ENCODE results near the gene NOM1. TPM values are rescaled to one million over a fixed set of nuclear protein-coding genes. Genes with fewer than 3 reads are reported as not detected.

NOM1 gene
- total RNA-seq, 1 donor from 2014 or later = 19.7 TPM

DNA sequence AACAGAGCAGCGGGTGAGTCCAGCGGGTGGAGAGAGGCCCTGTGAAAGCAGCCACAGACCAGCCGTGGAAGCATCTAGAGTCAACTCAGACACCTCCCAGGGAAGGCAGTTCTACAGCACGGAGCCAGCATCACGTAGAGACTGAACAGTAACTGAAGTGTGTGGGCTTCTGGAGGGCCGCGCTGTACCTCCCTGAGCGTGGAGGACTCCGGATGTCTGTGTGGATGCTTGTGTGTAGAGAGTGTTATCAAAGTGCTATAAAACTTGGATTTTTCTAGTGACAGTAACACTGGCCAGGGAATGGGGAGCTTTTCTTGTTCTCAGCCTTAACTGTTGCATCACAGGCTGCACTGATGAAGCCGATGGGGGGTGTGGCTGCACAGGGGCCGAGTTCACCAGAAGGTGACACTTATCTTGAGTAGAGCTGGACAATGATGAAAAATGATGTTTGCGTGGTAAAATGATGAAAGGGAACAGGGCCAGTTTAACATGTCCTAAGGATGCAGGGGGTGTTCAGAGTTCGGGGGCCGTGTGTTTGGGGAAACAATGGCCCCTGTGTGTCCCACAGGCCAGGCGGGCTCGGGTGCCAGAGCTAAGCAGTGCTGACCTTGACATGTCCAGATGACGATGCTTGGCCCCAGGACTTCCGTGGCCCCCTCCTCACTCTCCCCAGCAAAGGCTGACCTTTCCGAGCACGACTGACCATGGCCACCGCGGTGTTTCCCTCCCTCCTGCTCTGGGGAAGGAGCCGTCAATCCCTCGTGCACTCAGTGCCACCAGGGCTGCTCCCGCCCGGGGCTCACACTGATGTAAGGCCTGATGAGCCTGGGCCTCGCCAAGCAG lies 39.1 kb downstream of the NOM1 start:
- FAIRE-seq (no peak), DNase-seq (ENCODE audit: low read depth) (no peak)
- no peak overlapping the region for H3K27ac ChIP-seq (ENCODE audit: low read depth, low read length)
- no peak overlapping the region for H3K9ac ChIP-seq (ENCODE audit: low read length)
- Mint-ChIP-seq H3K27ac (ENCODE audit: unreplicated experiment) (no peak overlapping the region), H3K36me3 (ENCODE audit: low read depth, unreplicated experiment) (peaks cover 2% of the 10 kb centered on the region), H3K27me3 (ENCODE audit: low read depth, unreplicated experiment) (peaks cover 31% of the 10 kb centered on the region), H3K4me1 (ENCODE audit: low read depth, unreplicated experiment) (no peaks in the 10 kb centered on the region), H3K4me3 (ENCODE audit: unreplicated experiment) (no peak overlapping the region), H3K9me3 (ENCODE audit: unreplicated experiment) (no peaks in the 10 kb centered on the region)
- H3K27me3 ChIP-seq (ENCODE audit: insufficient read depth, low read length) = peaks cover 11% of the 10 kb centered on the region
- no peak overlapping the region for H2AFZ ChIP-seq (ENCODE audit: low read depth, low read length)
- H3K36me3 ChIP-seq (ENCODE audit: insufficient read depth, low read length) = no peaks in the 10 kb centered on the region
- no peaks in the 10 kb centered on the region for H3K4me1 ChIP-seq (ENCODE audit: insufficient read depth, low read length)
- H3K4me2 ChIP-seq (ENCODE audit: low read length) = no peak overlapping the region
- no peaks in the 10 kb centered on the region for H3K9me3 ChIP-seq (ENCODE audit: insufficient read depth, low read depth, low read length)
- H3K4me3 ChIP-seq (ENCODE audit: insufficient read depth, low read depth, low read length) = no peak overlapping the region
- TF ChIP-seq EZH2 (IDR thresholded peaks at IDR 0.05; ENCODE audit: insufficient read depth, low read length) = no peak
- TF ChIP-seq, protein P1, sequence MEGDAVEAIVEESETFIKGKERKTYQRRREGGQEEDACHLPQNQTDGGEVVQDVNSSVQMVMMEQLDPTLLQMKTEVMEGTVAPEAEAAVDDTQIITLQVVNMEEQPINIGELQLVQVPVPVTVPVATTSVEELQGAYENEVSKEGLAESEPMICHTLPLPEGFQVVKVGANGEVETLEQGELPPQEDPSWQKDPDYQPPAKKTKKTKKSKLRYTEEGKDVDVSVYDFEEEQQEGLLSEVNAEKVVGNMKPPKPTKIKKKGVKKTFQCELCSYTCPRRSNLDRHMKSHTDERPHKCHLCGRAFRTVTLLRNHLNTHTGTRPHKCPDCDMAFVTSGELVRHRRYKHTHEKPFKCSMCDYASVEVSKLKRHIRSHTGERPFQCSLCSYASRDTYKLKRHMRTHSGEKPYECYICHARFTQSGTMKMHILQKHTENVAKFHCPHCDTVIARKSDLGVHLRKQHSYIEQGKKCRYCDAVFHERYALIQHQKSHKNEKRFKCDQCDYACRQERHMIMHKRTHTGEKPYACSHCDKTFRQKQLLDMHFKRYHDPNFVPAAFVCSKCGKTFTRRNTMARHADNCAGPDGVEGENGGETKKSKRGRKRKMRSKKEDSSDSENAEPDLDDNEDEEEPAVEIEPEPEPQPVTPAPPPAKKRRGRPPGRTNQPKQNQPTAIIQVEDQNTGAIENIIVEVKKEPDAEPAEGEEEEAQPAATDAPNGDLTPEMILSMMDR (IDR thresholded peaks at IDR 0.05; ENCODE audit: insufficient read depth, low read depth, low read length) = no peak
- no peaks in the 10 kb centered on the region for H3K79me2 ChIP-seq (ENCODE audit: insufficient read depth, low read length)
- no peaks in the 10 kb centered on the region for H4K20me1 ChIP-seq (ENCODE audit: insufficient read depth, low read length)

DNA sequence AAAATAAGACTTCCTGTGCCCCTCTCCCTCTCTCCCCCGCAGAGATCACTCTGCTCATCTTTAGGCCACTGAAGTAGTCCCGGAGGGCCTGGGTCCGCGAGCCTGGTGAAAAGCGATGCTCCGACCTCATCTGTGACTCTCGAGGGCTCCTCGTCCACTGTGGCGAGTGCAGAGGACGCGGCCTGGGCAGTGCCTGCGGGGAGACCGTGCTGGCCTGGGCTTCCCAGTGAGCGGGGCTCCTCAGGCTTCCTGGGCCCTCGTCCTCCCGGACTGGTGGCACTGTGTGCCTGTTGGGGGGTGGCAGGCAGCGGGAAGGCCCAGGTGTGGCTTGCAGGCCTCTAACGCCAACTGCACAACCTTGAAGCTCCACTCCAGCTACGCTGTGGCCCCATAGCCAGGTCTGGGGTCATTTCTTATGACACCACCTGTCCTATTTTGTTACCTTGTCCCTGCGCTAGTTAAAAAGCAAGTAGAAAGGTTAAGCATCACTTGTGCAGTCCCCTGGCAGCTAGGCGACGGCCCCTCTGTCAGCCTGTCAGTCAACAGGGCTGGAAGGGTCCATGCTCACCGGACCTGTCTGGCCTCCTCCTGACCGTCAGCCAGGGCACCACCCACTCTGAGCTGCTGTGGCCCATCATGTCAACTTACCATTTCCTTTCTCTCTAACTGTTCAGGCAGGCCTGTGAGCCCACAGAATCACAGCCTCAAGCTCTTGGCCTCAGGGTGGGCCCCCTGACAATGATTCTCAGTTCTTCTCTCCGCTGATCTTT lies 40.4 kb downstream of the NOM1 start:
- H3K36me3 Mint-ChIP-seq (ENCODE audit: low read depth, unreplicated experiment) = peaks cover 2% of the 10 kb centered on the region
- no peaks in the 10 kb centered on the region for H3K9me3 ChIP-seq (ENCODE audit: insufficient read depth, low read depth, low read length)
- H3K4me3 ChIP-seq (ENCODE audit: insufficient read depth, low read depth, low read length) = no peak overlapping the region
- peaks cover 16% of the 10 kb centered on the region for H3K27me3 ChIP-seq (ENCODE audit: insufficient read depth, low read length)
- H3K27ac Mint-ChIP-seq (ENCODE audit: unreplicated experiment) = no peak overlapping the region
- no peaks in the 10 kb centered on the region for H4K20me1 ChIP-seq (ENCODE audit: insufficient read depth, low read length)
- no peak overlapping the region for H2AFZ ChIP-seq (ENCODE audit: low read depth, low read length)
- no peaks in the 10 kb centered on the region for H3K4me1 Mint-ChIP-seq (ENCODE audit: low read depth, unreplicated experiment)
- no peak overlapping the region for H3K9ac ChIP-seq (ENCODE audit: low read length)
- H3K9me3 Mint-ChIP-seq (ENCODE audit: unreplicated experiment) = no peaks in the 10 kb centered on the region
- DNase-seq (ENCODE audit: low read depth) = no peak
- FAIRE-seq = no peak
- H3K4me2 ChIP-seq (ENCODE audit: low read length) = no peak overlapping the region
- TF ChIP-seq, protein P1 (IDR thresholded peaks at IDR 0.05; ENCODE audit: insufficient read depth, low read depth, low read length) = no peak
- TF ChIP-seq EZH2 (IDR thresholded peaks at IDR 0.05; ENCODE audit: insufficient read depth, low read length) = no peak
- no peaks in the 10 kb centered on the region for H3K79me2 ChIP-seq (ENCODE audit: insufficient read depth, low read length)
- H3K4me3 Mint-ChIP-seq (ENCODE audit: unreplicated experiment) = no peak overlapping the region
- no peaks in the 10 kb centered on the region for H3K4me1 ChIP-seq (ENCODE audit: insufficient read depth, low read length)
- peaks cover 40% of the 10 kb centered on the region for H3K27me3 Mint-ChIP-seq (ENCODE audit: low read depth, unreplicated experiment)
- H3K27ac ChIP-seq (ENCODE audit: low read depth, low read length) = no peak overlapping the region
- no peaks in the 10 kb centered on the region for H3K36me3 ChIP-seq (ENCODE audit: insufficient read depth, low read length)

Measured in astrocyte (in vitro differentiated cells and primary cell).